Body of pancreas (tissue), 4 donors: ENCODE measurements around the gene PLXNB3.

Source experiments
- CTCF ChIP-seq, 7 experiments: fragments of 450-650 bp in 4 of 7; fragments of 200-600 bp in 3 of 7; sonication (generic) in 3 of 7; IDR thresholded peaks; one replicate each; pipeline ENCODE4 v1.5.1; 2016 to 2019; ENCODE audit warnings: antibody characterized with exemption in 7 of 7
- POLR2A ChIP-seq, 3 donors: fragments of 450-650 bp; IDR thresholded peaks; one replicate each; pipeline ENCODE4 v1.6.1; 2016; ENCODE audit warnings: antibody characterized with exemption in 3 of 3, mild to moderate bottlenecking in 2 of 3

- TF ChIP-seq POLR2A (IDR thresholded peaks at IDR 0.05) (no peak), CTCF (IDR thresholded peaks at IDR 0.05) (no peak)
Observed at GRCh38 chrX:153764786-153765137, 713 bp downstream of the PLXNB3 start.
